MM.1S (cell line): ENCODE data around the gene PSRC1.

ENCODE experiments used
- DNase-seq: peaks from one replicate; pipeline ENCODE4 v3.0.0-alpha.2; 2015
- H2AFZ ChIP-seq: fragments of 300-600 bp; sonication (generic); 2 replicates; pipeline ENCODE4 v1.6.0; 2016; ENCODE audit warnings: antibody characterized with exemption, low read length
- H3F3A ChIP-seq: fragments of 300-600 bp; sonication (generic); 2 replicates; pipeline ENCODE4 v1.6.1; 2016; ENCODE audit warnings: mild to moderate bottlenecking, antibody characterized with exemption, low read length, moderate library complexity, mixed read lengths; ENCODE audit not compliant: insufficient read depth
- H3K27ac ChIP-seq: fragments of 300-600 bp; sonication (generic); 2 replicates; pipeline ENCODE4 v1.5.1; 2016; ENCODE audit warnings: mild to moderate bottlenecking, low read length
- H3K27me3 ChIP-seq: fragments of 300-600 bp; sonication (generic); replicated peaks from 2 replicates; pipeline ENCODE4 v1.6.0; 2016; ENCODE audit warnings: low read length; ENCODE audit not compliant: insufficient read depth
- H3K36me3 ChIP-seq: fragments of 300-600 bp; sonication (generic); replicated peaks from 2 replicates; pipeline ENCODE4 v1.6.1; 2016; ENCODE audit warnings: mild to moderate bottlenecking, low read length, mixed read lengths; ENCODE audit not compliant: insufficient read depth
- H3K4me1 ChIP-seq: fragments of 300-600 bp; sonication (generic); 2 replicates; pipeline ENCODE4 v1.6.1; 2016; ENCODE audit warnings: low read length, mixed read lengths
- H3K4me2 ChIP-seq: fragments of 300-600 bp; sonication (generic); 2 replicates; pipeline ENCODE4 v1.6.0; 2016; ENCODE audit warnings: low read depth, low read length
- H3K4me3 ChIP-seq: fragments of 300-600 bp; sonication (generic); 2 replicates; pipeline ENCODE4 v1.5.1; 2016; ENCODE audit warnings: low read length, mixed read lengths
- H3K79me2 ChIP-seq: fragments of 300-600 bp; sonication (generic); 2 replicates; pipeline ENCODE4 v1.6.1; 2016; ENCODE audit warnings: mixed run types, low read length, mixed read lengths
- H3K9ac ChIP-seq: fragments of 300-600 bp; sonication (generic); 2 replicates; pipeline ENCODE4 v1.6.1; 2016; ENCODE audit warnings: low read length, mixed read lengths
- H3K9me2 ChIP-seq: fragments of 300-600 bp; sonication (generic); replicated peaks from 2 replicates; pipeline ENCODE4 v1.6.1; 2016; ENCODE audit warnings: mild to moderate bottlenecking, low read length, mixed read lengths; ENCODE audit not compliant: insufficient read depth
- H3K9me3 ChIP-seq: fragments of 300-600 bp; sonication (generic); replicated peaks from 2 replicates; pipeline ENCODE4 v1.6.1; 2016; ENCODE audit warnings: mild to moderate bottlenecking, low read length, mixed read lengths; ENCODE audit not compliant: insufficient read depth
- H4K20me1 ChIP-seq: fragments of 300-600 bp; sonication (generic); 2 replicates; pipeline ENCODE4 v1.6.1; 2016; ENCODE audit warnings: mild to moderate bottlenecking, low read length, moderate library complexity, mixed read lengths; ENCODE audit not compliant: insufficient read depth
- CTCF ChIP-seq: fragments of 300-600 bp; sonication (generic); IDR thresholded peaks from 2 replicates; pipeline ENCODE4 v1.5.1; 2016; ENCODE audit warnings: antibody characterized with exemption, low read length, mixed read lengths
- EZH2 ChIP-seq: fragments of 300-600 bp; sonication (generic); optimal IDR thresholded peaks from 2 replicates; pipeline ENCODE3; 2017; ENCODE audit warnings: low read depth, mild to moderate bottlenecking, antibody characterized with exemption, low read length, mixed read lengths
- EZH2phosphoT487 ChIP-seq: fragments of 300-600 bp; sonication (generic); IDR thresholded peaks from 2 replicates; pipeline ENCODE4 v1.6.1; 2018; ENCODE audit warnings: antibody characterized with exemption, low read length

The PSRC1 gene

GRCh38 chr1:109298666-109299557 is 16.0 kb upstream of the PSRC1 start:
- Histone ChIP-seq H3K27ac (no peak overlapping the region), H3F3A (no peaks in the 10 kb centered on the region), H3K9me2 (no peaks in the 10 kb centered on the region), H3K4me3 (no peak overlapping the region), H3K4me1 (no peaks in the 10 kb centered on the region), H3K9me3 (no peaks in the 10 kb centered on the region), H3K36me3 (no peaks in the 10 kb centered on the region), H3K4me2 (no peak overlapping the region), H3K9ac (no peak overlapping the region), H3K27me3 (no peaks in the 10 kb centered on the region), H3K79me2 (no peaks in the 10 kb centered on the region), H2AFZ (no peak overlapping the region), H4K20me1 (no peaks in the 10 kb centered on the region)
- DNase-seq: no peak
- TF ChIP-seq EZH2 (no peak), CTCF (no peak), EZH2phosphoT487 (no peak)

GRCh38 chr1:109296782-109297181 is 13.8 kb upstream of the PSRC1 start:
- Histone ChIP-seq H3K79me2 (no peaks in the 10 kb centered on the region), H3K36me3 (no peaks in the 10 kb centered on the region), H3K4me1 (no peaks in the 10 kb centered on the region), H3K27ac (no peak overlapping the region), H3K9me3 (no peaks in the 10 kb centered on the region), H3K9me2 (no peaks in the 10 kb centered on the region), H3K4me3 (no peak overlapping the region), H4K20me1 (no peaks in the 10 kb centered on the region), H3K9ac (no peak overlapping the region), H3K27me3 (no peaks in the 10 kb centered on the region), H2AFZ (no peak overlapping the region), H3K4me2 (no peak overlapping the region), H3F3A (no peaks in the 10 kb centered on the region)
- DNase-seq: no peak
- TF ChIP-seq CTCF: no peak
- no peak for TF ChIP-seq EZH2
- TF ChIP-seq EZH2phosphoT487: no peak

DNA sequence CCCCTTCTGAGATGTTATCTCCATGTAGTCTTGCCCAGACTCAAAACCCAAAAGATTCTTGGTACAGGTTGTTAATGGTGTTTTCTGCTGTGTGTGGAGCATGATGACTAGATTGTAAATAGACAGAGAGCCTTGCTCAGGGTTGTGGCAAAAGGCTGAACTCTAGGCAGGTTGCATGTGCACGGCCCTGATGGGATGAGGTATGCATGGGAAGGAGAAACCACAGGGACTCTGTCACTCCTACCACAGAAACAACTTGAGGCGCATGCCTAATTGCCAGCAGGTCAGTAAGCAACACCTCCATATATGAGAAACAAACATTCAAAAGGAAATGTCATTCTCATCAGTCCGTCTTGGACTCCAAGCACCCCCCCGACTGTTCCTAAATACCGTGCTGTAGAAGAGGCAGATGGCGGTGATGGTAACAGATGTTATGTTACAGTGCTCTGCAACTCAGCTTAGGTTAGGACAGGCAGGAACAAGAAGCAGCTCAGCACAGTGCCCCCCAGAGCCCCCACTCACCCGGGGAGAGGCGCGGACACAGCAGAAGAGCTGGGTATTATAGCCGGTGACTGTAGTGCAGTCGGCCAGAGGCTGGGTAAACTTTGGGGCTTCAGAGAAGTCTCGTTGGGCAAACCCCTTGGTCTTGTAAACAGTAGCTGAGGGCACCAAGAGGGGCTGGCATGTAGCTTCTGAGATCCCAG is 12.9 kb upstream of the PSRC1 start:
- H3K27ac ChIP-seq: no peak overlapping the region
- no peaks in the 10 kb centered on the region for H3F3A ChIP-seq
- H3K27me3 ChIP-seq: no peaks in the 10 kb centered on the region
- no peaks in the 10 kb centered on the region for H3K79me2 ChIP-seq
- no peak overlapping the region for H3K4me2 ChIP-seq
- H3K4me3 ChIP-seq: no peak overlapping the region
- no peaks in the 10 kb centered on the region for H3K36me3 ChIP-seq
- no peak overlapping the region for H2AFZ ChIP-seq
- no peak overlapping the region for H3K9ac ChIP-seq
- no peaks in the 10 kb centered on the region for H3K9me2 ChIP-seq
- no peak for DNase-seq
- no peaks in the 10 kb centered on the region for H4K20me1 ChIP-seq
- H3K4me1 ChIP-seq: no peaks in the 10 kb centered on the region
- H3K9me3 ChIP-seq: no peaks in the 10 kb centered on the region
- TF ChIP-seq EZH2phosphoT487: no peak
- no peak for TF ChIP-seq CTCF
- TF ChIP-seq EZH2: no peak
